CD8-positive, alpha-beta memory T cell (primary cell): Measurements from ENCODE around the gene PTAFR. TPM values are rescaled to one million over a fixed set of nuclear protein-coding genes. Genes with fewer than 3 reads are reported as not detected.
"Not testable (repeated sequence)": the region's sequence is repeated elsewhere in the genome, so short reads cannot be mapped to it uniquely, and the experiment has no call there.

Experiments used
- CTCF ChIA-PET: fragments of 350-600 bp; sonication (Branson Sonifier 250); formaldehyde crosslinking; loops from one replicate; lab custom pipeline; 2021; ENCODE audit warnings: antibody characterized with exemption; lab: Charles Lee
- POLR2A ChIA-PET: fragments of 350-600 bp; sonication (Branson Sonifier 250); formaldehyde crosslinking; loops from one replicate; lab custom pipeline; 2021; ENCODE audit warnings: antibody characterized with exemption; lab: Charles Lee
- DNase-seq, 5 donors: peaks; one replicate each; pipeline versions ENCODE4 v3.0.0 to v3.0.0-alpha.2; 2020 to 2022; ENCODE audit warnings: mixed read lengths in 1 of 5
- H3K27ac ChIP-seq: one replicate; pipeline ENCODE4 v1.7.0; 2013; ENCODE audit warnings: low read depth, mild to moderate bottlenecking, low read length, moderate library complexity
- H3K27me3 ChIP-seq: 2 replicates; pipeline ENCODE4 v1.7.0; 2013; ENCODE audit warnings: low read length, mild to moderate bottlenecking; ENCODE audit not compliant: insufficient read depth, poor library complexity, severe bottlenecking
- H3K36me3 ChIP-seq: 2 replicates; pipeline ENCODE4 v1.7.0; 2013; ENCODE audit warnings: mild to moderate bottlenecking, low read length, moderate library complexity; ENCODE audit not compliant: insufficient read depth
- H3K4me1 ChIP-seq: 2 replicates; pipeline ENCODE4 v1.7.0; 2013; ENCODE audit warnings: mild to moderate bottlenecking, low read length, moderate library complexity; ENCODE audit not compliant: insufficient read depth
- H3K4me3 ChIP-seq: 2 replicates; pipeline ENCODE4 v1.7.0; 2013; ENCODE audit warnings: mild to moderate bottlenecking, low read length
- H3K9me3 ChIP-seq: 2 replicates; pipeline ENCODE4 v1.7.0; 2013; ENCODE audit warnings: mild to moderate bottlenecking, low read length
- H3K27ac Mint-ChIP-seq, 8 donors: one replicate each; pipeline ENCODE4 v1.8.0; 2020 to 2021; ENCODE audit warnings: mixed read lengths in 8 of 8, mild to moderate bottlenecking in 6 of 8, inconsistent platforms in 3 of 8, moderate library complexity in 3 of 8
- H3K27me3 Mint-ChIP-seq, 2 donors: one replicate each; pipeline ENCODE4 v1.8.0; 2020 to 2021; ENCODE audit warnings: mixed read lengths in 2 of 2, mild to moderate bottlenecking in 1 of 2, moderate library complexity in 1 of 2
- H3K36me3 Mint-ChIP-seq, 3 donors: one replicate each; pipeline ENCODE4 v1.8.0; 2020 to 2021; ENCODE audit warnings: mixed read lengths in 3 of 3, inconsistent platforms in 1 of 3, mild to moderate bottlenecking in 1 of 3
- H3K4me1 Mint-ChIP-seq, 3 donors: one replicate each; pipeline ENCODE4 v1.8.0; 2020 to 2021; ENCODE audit warnings: mixed read lengths in 3 of 3, inconsistent platforms in 1 of 3, mild to moderate bottlenecking in 1 of 3
- H3K4me3 Mint-ChIP-seq, 7 donors: one replicate each; pipeline ENCODE4 v1.8.0; 2020 to 2021; ENCODE audit warnings: mixed read lengths in 7 of 7, mild to moderate bottlenecking in 6 of 7, moderate library complexity in 4 of 7, inconsistent platforms in 2 of 7
- H3K9me3 Mint-ChIP-seq, 5 donors: one replicate each; pipeline ENCODE4 v1.8.0; 2020 to 2022; ENCODE audit warnings: mixed read lengths in 5 of 5, mild to moderate bottlenecking in 3 of 5, moderate library complexity in 2 of 5, inconsistent platforms in 1 of 5
- polyA plus RNA-seq: library from polyadenylated mRNA; unstranded; fragments of 300-500 nt; fragmentation: Illumina TruSeq; gene quantifications from one replicate; pipeline ENCODE4 v1.2.3, GENCODE V29; 2021
- total RNA-seq, 2 experiments: library from RNA; stranded (reverse); gene quantifications; one replicate each; pipeline ENCODE4 v1.2.3, GENCODE V29; 2021

PTAFR gene
- total and polyA plus RNA-seq, 3 experiments from 2014 or later: 0.58 to 1.1 (median 0.59) TPM

- no peak overlapping the region for H3K27ac Mint-ChIP-seq
- no peak overlapping the region for H3K4me3 Mint-ChIP-seq
- Histone ChIP-seq H3K9me3 (no peaks in the 10 kb centered on the region), H3K4me3 (no peak overlapping the region), H3K27ac (no peak overlapping the region), H3K36me3 (no peaks in the 10 kb centered on the region), H3K27me3 (no peaks in the 10 kb centered on the region), H3K4me1 (no peaks in the 10 kb centered on the region)
- peaks cover 0 to 4% (median 0%) of the 10 kb centered on the region in 3 donors for H3K4me1 Mint-ChIP-seq
- peaks cover 0 to 8% (median 8%) of the 10 kb centered on the region in 3 donors for H3K36me3 Mint-ChIP-seq
- DNase-seq: no peak
- ChIA-PET CTCF (no interaction called here), POLR2A (no interaction called here)
- H3K27me3 Mint-ChIP-seq: no peaks in the 10 kb centered on the region
- peaks cover 0 to 2% (median 0%) of the 10 kb centered on the region in 5 donors for H3K9me3 Mint-ChIP-seq
Measured at GRCh38 chr1:28145728-28146127, 30.8 kb downstream of the PTAFR start.

GRCh38 chr1:28144203-28145135 lies 32.0 kb downstream of the PTAFR start:
- ChIA-PET POLR2A (no interaction called here), CTCF (no interaction called here)
- Histone ChIP-seq H3K4me3 (no peak overlapping the region), H3K27ac (no peak overlapping the region), H3K36me3 (no peaks in the 10 kb centered on the region), H3K27me3 (no peaks in the 10 kb centered on the region), H3K9me3 (no peaks in the 10 kb centered on the region), H3K4me1 (no peaks in the 10 kb centered on the region)
- Mint-ChIP-seq H3K36me3 (no peaks in the 10 kb centered on the region), H3K9me3 (no peaks in the 10 kb centered on the region), H3K4me3 (no peak overlapping the region), H3K4me1 (peaks cover 0 to 4% (median 0%) of the 10 kb centered on the region in 3 donors), H3K27me3 (no peaks in the 10 kb centered on the region), H3K27ac (peak overlapping the region in 1 of 8 donors; percentile 0)
- DNase-seq: no peak

DNA sequence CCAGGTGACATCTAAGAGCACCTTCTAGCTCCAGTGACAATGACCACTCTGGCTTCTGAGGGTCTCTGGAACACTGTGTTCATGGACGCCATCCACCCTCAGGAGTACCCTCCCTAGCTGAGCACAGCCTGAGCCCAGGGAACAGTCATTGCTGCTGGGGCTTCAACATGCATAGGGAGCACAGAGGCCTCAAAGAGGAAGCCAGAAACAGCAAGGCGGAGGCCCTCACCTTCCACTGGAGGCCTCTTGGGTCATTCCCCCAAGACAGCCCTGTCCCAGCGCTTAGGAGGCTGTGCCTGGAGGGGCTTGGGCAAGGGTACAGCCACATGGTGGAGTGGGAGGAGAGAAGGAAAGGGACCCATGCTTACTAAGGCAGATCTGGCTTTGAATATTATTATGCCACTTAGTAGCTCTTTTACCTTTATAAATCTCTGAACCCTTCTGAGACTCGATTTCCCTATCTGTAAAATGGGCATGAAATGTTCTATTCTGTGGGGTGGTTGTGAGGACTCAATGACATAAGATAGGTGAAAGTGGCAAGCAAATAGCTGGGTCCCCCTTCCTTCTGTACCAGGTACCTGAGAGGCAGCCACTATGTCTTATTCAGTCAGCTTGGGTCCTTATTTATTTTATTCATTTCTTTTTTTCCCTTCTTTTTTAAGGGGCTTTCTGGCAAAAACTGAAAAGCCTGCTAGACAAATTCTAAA lies 32.8 kb downstream of the PTAFR start:
- ChIA-PET POLR2A (no interaction called here), CTCF (no interaction called here)
- Histone ChIP-seq H3K4me3 (no peak overlapping the region), H3K27ac (no peak overlapping the region), H3K36me3 (no peaks in the 10 kb centered on the region), H3K27me3 (no peaks in the 10 kb centered on the region), H3K4me1 (no peaks in the 10 kb centered on the region), H3K9me3 (no peaks in the 10 kb centered on the region)
- Mint-ChIP-seq H3K27me3 (no peaks in the 10 kb centered on the region), H3K36me3 (no peaks in the 10 kb centered on the region), H3K4me3 (no peak overlapping the region), H3K4me1 (peaks cover 0 to 4% (median 0%) of the 10 kb centered on the region in 3 donors), H3K27ac (no peak overlapping the region), H3K9me3 (no peaks in the 10 kb centered on the region)
- DNase-seq: no peak

GRCh38 chr1:28141685-28142084 lies 34.8 kb downstream of the PTAFR start:
- Histone ChIP-seq H3K4me3 (no peak overlapping the region), H3K9me3 (no peaks in the 10 kb centered on the region), H3K27me3 (no peaks in the 10 kb centered on the region), H3K36me3 (no peaks in the 10 kb centered on the region), H3K27ac (no peak overlapping the region), H3K4me1 (no peaks in the 10 kb centered on the region)
- Mint-ChIP-seq H3K4me1 (peaks cover 0 to 4% (median 0%) of the 10 kb centered on the region in 3 donors), H3K27me3 (no peaks in the 10 kb centered on the region), H3K27ac (no peak overlapping the region), H3K9me3 (no peaks in the 10 kb centered on the region), H3K36me3 (no peaks in the 10 kb centered on the region), H3K4me3 (no peak overlapping the region)
- DNase-seq: no peak
- POLR2A ChIA-PET: no interaction called here
- CTCF ChIA-PET: no interaction called here

DNA sequence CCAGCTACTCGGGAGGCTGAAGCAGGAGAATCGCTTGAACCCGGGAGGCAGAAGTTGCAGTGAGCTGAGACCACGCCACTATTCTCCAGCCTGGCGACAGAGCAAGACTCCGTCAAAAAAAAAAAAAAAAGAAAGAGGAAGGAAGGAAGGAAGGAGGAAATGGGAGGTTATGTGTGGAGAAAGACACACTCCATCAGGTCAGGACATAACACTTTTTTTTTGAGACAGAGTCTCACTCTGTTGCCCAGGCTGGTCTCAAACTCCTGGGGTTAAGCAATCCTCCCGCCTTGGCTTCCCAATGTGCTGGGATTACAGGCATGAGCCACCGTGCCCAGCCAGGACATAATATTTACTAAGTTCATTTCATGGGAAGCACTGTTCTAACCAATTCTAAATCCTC lies 36.6 kb downstream of the PTAFR start:
- not testable (repeated sequence) for H3K4me3 Mint-ChIP-seq, DNase-seq

GRCh38 chr1:28139025-28139712 lies 37.3 kb downstream of the PTAFR start:
- Histone ChIP-seq H3K4me1 (no peaks in the 10 kb centered on the region), H3K27me3 (no peaks in the 10 kb centered on the region), H3K27ac (no peak overlapping the region), H3K9me3 (no peaks in the 10 kb centered on the region), H3K36me3 (no peaks in the 10 kb centered on the region), H3K4me3 (no peak overlapping the region)
- ChIA-PET CTCF (no interaction called here), POLR2A (no interaction called here)
- Mint-ChIP-seq H3K9me3 (no peaks in the 10 kb centered on the region), H3K27ac (no peak overlapping the region), H3K4me1 (peaks cover 0 to under 1% (median 0%) of the 10 kb centered on the region in 3 donors), H3K4me3 (no peak overlapping the region), H3K36me3 (no peaks in the 10 kb centered on the region), H3K27me3 (no peaks in the 10 kb centered on the region)
- DNase-seq: no peak

More for the DNA sequence above, 36.6 kb downstream of the PTAFR start:
- H3K36me3 Mint-ChIP-seq, H3K36me3 ChIP-seq, H3K4me3 ChIP-seq, H3K27ac Mint-ChIP-seq, H3K27ac ChIP-seq, H3K4me1 Mint-ChIP-seq, H3K4me1 ChIP-seq, H3K27me3 ChIP-seq, H3K27me3 Mint-ChIP-seq, H3K9me3 Mint-ChIP-seq, POLR2A ChIA-PET, CTCF ChIA-PET, H3K9me3 ChIP-seq: not testable (repeated sequence)

DNA sequence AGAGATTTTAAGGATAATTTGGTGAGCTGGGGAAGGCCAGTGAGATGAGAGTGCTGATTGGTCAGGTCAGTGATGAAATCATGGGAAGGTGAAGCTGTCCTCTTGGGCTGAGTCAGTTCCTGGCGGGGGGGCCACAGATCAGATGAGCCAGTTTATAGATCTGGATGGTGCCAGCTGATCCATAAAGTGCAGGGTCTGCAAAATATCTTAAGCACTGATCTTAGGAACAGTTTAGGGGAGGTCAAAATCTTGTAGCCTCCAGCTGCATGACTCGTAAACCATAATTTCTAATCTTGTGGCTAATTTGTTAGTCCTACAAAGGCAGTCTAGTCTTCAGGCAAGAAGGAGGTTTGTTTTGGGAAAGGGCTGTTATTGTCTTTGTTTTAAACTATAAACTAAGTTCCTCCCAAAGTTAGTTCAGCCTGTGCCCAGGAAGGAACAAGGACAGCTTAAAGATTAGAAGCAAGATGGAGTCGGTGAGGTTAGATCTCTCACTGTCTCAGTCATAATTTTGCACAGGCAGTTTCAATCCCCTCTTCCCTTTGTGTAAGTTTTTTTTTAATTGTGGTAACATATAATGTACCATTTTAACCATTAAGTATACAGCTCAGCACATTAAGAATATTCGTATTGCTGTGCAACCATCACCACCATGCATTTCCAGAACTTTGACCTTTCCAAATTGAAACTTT lies 39.4 kb downstream of the PTAFR start:
- ChIA-PET POLR2A (no interaction called here), CTCF (no interaction called here)
- Mint-ChIP-seq H3K4me1 (no peaks in the 10 kb centered on the region), H3K36me3 (peaks cover 0 to 5% (median 0%) of the 10 kb centered on the region in 3 donors), H3K4me3 (no peak overlapping the region), H3K27me3 (peaks cover 0 to 2% of the 10 kb centered on the region in 2 donors), H3K9me3 (peaks cover 0 to 3% (median 0%) of the 10 kb centered on the region in 5 donors), H3K27ac (no peak overlapping the region)
- no peaks in the 10 kb centered on the region for H3K4me1 ChIP-seq
- DNase-seq: no peak
- no peaks in the 10 kb centered on the region for H3K9me3 ChIP-seq
- no peaks in the 10 kb centered on the region for H3K36me3 ChIP-seq
- H3K4me3 ChIP-seq: no peak overlapping the region
- H3K27me3 ChIP-seq: no peaks in the 10 kb centered on the region
- H3K27ac ChIP-seq: no peak overlapping the region
